Hematopoietic multipotent progenitor cell treated with erythropoietin and hydrocortisone succinate and interleukin-3 and kit ligand, for 6 days (in vitro differentiated cells): ENCODE measurements around the gene SPRED1.

Source experiments
- DNase-seq: peaks from one replicate; pipeline ENCODE4 v3.0.0-alpha.2; 2015

Gene SPRED1

DNA sequence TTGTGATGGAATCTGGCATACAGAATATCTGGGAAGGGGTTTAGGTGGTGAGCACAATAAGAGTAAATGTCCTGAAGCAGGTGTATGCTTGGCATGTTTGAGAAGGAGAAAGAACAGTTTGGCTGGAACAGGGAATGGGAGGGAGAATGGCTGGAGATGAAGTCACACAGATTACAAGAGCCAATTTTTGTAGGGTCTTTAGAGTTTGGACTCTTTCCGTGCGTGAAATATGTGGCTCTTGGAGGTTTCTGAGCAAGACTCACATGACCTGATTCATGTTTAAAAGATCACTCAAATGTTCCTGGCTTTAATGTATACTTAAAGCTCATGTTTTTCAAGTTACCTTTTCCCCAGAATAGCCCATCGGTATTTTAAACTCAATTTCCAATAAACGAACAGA is 32.8 kb downstream of the SPRED1 start:
- no peak for DNase-seq

DNA sequence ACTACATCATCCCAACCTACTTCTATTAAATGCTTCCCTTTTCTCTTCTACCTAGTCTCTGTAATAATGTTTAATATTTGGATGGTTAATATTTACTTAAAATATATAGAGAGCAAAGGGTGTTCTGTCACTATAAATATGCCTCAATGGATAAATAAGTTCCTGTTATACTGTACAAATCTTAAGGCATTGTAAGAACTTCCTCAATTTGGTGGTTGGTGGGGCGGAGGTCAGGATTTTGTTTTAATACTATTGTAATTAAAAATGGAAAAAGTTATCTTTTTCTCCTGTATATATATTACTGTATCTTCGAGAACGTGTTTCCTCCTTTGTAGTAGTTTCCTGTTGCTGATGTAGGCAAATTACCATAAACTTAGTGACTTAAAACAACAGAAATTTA is 41.5 kb downstream of the SPRED1 start:
- DNase-seq, result no peak

DNA sequence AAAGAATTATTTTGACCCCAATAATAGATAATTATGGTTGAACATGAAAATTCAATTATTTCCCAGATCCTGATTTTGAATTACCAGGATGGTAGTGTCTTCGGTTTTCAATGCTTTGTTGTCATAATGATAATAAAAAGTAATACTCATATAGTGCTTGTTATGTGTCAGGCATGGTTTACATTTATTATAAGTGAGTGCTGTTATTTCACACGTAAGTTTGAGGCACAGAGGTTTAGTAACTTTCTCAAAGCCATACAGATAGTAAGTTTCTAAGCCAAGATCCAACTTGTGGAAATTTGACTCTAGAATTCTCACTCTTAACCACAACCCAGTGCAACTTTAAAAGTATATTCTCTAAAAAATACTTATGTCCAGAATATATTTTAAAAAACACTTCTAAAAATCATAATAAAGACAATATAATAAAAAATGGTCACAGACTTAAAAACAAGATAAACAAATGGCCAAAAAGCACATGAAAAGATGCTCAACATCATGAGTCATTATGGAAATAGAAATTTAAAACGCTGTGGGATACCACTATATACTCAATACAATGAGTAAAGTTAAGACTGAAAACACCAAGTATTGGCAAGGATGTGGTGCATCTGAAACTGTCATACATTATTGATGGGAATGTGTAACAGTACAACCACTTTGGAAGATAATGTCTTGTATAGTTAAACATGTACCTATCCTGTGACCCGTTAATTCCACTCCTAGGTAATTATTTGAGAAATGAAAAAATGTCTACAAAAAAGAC is 45.2 kb downstream of the SPRED1 start:
- DNase-seq, result no peak

DNA sequence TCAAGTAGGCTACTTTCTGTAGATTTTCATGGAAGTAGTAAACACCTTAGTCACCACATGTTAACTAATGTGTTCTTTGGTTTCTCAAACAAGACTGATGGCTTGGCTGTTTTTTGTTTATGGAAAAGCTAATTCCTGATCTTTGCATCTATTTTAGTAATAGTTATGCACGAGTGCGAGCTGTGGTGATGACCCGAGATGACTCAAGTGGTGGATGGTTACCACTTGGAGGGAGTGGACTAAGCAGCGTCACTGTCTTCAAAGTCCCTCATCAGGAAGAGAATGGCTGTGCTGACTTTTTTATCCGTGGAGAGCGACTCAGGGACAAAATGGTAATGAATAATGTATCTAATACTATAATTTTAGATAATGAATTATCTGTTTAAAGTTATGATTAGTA is 46.6 kb downstream of the SPRED1 start:
- DNase-seq, result no peak

DNA sequence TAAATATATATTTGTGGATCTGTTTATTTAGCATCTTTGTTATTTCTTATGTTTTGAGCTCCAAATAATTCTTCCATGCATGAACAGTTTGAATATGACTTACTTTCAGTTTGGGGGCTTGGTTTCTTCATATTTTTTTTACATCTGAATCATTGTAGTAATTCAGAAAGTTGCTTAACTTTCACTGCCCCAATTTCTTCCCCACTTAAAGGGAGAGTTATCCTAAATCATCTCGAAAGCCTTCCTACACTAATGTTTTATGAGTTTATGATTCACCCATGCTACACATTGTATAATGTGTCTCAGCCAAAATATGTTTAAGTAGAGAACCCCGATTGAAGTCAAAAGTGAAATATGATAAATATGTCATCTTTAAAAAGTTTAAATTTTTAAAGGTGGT is 47.8 kb downstream of the SPRED1 start:
- DNase-seq, result no peak

DNA sequence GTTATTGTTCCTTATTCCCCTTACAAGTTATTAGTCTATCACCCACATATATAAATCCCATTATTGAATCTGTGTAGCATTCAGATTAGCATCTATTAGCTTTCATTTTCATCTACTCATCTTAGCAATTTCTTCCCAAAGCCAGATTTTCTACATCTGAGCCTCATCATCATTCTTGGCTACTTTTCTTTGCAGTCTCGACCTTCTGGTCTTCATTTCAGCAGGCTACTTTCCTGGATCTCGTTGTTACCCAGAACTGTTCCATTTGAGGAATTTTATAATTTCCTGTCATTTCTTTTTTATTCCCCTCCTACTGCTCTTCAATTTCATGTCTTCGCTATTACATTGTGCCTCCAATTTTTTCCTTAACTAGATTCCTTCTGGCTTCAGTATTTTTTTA is 51.8 kb downstream of the SPRED1 start:
- no peak for DNase-seq

DNA sequence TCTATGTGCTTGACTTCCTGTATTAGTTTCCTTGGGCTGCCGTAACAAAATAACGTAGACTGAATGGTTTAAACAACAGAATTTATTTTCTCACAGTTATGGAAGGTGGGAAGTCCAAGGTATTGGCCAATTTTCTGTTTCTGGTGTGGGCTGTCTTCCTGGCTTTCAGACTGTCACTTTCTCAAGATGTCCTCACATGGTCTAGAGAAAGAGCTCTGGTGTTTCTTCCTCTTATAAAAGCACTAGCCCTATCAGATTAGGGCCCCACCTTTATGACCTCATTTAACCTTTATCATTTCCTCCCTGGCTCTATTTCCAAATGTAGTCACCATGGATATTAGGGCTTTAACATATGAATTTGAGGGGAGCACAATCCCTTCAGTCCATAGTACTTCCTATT is 54.6 kb downstream of the SPRED1 start:
- DNase-seq, result peak; percentile 51

DNA sequence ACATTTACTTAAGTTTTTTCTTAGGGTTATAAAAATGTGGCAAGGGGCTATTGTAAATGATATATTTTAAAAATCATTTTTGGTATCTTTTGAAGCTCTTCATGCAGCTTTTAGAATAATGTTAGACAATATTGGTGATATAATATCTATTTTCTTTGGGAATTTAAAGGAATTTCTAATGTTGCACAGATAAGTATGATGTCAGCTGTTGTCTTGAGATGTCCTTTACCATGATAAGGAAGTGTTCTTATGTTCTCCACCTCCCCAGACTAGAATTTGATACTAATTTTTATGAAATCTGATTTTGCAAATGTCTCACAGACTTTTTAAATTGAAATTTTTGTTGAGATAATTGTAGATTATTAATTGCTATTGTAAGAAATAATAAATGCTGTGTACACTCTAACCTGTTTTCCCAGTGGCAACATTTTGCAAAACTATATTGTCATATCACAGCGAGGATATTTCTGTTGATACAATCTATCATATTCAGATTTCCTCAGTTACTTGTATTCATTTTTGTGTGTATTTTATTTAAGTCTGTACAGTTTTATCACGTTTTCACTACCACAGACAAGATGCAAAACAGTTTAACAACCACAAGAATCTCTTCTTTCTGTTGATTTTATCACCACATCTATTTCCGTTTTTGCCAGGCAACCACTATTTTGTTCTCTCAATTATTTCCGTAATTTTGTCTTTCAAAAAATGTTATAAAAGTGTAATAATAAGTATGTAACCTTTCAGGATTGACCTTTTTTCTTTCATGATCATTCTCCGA is 55.4 kb downstream of the SPRED1 start:
- DNase-seq, result no peak

DNA sequence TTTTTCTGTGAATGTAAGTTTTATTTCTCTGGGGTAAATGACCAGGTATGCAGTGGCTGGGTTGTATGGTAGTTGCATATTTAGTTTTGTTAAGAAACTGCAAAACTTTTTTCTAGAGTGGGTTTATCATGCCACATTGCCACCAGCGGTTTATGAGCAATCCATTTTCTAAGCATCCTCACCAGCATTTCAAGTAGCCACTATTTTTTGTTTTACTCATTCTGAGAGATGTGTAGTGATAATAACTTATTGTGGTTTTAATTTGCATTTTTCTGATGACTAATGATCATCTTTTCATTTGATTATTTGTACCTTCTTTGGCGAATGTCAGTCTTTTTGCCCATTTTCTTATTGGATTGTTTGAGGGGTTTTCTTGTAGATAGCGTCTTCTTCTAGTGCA is 56.2 kb downstream of the SPRED1 start:
- DNase-seq, result no peak

DNA sequence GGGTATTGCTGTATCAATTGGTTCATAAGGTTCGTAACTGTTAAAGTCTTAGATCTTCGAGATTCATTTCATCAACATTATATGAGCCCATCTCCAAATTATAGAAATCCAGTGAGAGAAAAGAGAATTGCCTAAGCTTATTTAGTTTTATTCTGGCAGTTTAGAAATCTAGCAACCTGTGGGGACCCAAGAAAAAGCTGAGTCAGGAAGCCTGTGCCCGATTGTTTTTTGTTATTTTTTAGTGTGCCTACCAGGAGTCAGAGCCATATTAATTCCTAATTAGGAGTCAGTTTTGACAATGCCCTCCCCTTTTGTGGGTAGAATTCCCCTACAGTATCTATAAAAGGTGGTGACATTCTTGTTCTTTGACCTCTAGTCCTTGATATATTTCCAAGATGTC is 59.6 kb downstream of the SPRED1 start:
- no peak for DNase-seq

DNA sequence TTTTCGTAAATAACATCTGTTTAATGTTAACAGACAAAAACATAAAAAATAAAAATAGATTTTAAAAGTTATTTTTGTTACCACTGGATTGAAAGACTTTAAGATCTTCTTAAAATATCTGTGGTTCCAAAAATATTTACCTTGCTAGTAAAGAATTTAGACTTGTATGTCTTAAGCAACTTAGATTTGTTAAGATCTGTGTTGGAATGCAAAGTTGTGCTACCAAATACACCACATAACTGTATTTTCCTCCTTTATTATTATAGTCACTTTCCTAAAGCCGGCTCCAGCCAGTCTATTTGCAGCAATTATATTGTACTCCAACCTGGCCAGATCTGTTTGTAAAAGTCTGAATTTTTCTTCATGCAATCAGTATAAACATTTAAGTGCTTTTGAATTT is 63.7 kb downstream of the SPRED1 start:
- DNase-seq, result no peak

DNA sequence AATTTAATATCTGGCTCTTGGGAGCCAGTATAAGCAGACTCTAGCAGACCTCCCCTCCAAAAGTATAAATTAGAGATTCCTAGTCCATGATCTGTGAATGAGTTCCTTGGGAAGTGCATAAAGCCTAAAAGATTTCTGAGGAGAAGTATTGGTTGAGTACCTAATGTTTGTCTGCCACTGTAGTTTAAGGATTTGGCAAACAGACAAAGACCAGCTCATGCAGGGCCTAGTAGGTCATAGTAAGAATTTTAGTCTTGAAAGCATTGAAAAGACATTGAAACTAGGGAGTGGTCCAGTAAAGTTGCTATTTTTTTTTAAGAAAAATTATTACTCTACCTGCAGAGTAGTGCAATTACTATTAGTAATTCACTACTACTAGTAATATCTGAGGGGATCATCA is 67.5 kb downstream of the SPRED1 start:
- DNase-seq, result no peak

DNA sequence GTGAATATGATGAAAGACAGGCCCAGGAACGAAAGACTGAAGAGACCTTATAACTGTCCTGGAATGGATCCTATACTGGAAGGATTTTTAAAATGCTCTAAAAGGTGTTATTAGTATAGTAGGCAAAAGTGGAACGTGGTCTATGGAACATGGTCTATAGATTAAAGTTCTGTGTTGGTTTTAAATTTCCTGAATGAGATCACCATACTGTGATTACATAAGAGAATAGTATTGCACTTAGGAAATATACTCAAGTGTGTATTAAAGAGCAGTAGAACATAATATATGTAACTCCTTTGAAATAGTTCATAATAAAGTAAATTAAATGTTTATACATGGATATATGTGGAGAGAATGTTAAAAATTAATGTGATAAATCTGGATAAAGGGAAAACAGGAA is 68.2 kb downstream of the SPRED1 start:
- no peak for DNase-seq

DNA sequence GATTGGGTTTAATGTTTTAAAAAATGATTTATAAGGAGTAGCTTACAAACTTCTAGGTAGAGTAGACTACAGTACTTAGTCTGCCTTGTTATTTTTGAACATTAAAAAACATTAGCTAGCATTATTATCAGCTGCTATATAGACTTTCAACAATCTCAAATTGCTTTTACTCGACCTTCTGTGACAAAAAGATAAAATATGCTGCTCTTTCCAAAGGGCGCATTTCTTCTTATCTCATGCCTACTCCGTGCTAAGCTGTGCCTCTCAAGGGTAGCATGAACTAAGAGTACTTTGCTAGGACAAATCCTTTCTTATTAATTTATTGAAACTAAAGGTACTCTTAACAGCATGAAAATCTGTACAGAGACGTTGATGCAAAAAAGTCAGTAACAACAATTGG is 71.3 kb downstream of the SPRED1 start:
- peak; percentile 82 for DNase-seq

DNA sequence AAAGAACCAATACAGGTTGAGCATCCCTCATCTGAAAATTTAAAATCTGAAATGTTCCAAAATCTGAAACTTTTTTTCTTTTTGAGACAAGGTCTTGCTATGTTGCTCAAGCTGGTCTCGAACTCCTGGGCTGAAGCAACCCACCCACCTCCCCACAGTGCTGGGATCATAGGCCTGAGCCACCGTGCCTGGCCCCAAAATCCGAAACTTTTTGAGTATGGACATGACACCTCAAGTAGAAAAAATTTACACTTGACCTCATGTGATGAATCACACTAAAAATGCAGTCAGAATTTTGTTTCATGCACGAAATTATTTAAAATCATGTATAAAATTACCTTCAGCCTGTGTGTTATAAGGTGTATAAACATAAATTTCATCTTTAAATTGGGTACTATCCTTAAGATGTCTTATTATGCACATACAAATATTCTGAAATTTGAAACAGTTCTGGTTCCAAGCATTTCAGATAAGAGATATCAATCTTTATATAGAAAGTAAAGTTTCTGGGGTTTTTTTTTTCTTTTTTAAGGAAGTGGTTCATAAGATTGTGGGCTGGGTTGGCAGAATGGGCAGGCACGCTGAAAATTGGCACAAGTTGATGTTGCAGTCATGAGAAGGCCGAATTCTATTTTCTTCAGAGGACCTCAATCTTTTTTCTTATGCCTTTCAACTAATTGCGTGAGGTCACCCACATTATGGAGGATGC is 72.5 kb downstream of the SPRED1 start:
- peak; percentile 61 for DNase-seq

DNA sequence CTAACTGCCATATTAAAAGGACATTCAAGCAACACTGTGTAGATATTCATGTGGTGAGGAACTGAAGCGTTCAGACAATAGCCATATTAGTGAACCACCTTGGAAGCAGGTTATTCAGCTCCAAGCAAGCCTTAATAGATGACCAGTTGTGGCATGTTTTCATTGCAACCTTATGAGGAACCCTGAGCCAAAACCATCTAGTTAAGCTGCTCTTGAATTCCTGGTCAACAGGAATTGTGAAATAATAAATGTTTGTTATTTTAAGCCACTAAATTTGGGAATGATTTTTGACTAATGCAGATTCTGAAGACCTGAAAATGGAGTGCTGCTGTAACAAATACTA is 73.0 kb downstream of the SPRED1 start:
- no peak for DNase-seq

DNA sequence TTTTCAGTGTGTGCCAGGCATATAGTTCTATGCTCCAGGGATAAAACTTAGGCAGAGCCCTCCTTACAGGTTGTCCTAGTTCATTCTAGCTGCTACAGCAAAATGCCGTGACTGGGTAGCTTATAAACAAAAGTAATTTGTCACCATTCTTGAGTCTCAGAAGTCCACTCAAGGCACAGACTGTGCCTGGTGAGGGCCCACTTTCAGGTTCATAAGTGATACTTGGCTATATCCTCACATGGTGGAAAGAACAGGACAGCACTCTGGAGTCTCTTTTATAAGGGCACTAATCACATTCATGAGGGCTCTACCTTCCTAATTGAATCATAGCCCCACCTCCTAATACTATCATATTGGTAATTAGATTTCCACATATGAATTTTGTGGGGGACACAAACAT is 80.1 kb downstream of the SPRED1 start:
- DNase-seq, result no peak

DNA sequence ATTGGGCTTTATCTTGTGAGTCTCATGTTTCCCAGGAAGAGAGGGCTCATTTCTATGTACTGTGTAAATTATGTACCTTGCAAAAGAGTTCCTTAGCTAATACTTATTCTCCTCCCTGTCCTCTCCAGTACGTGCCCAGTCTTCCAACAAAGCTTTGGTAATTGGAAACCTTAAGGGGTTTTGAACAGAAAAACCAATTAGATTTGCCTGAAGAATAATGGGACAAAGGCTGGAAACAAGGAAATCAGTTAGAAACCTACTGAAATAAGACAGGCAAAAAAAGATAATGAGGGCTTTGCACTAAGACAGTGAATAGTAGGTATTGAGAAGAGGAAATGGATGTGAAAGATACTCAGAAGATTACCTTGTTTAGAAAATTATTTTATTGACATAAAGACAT is 82.5 kb downstream of the SPRED1 start:
- no peak for DNase-seq

DNA sequence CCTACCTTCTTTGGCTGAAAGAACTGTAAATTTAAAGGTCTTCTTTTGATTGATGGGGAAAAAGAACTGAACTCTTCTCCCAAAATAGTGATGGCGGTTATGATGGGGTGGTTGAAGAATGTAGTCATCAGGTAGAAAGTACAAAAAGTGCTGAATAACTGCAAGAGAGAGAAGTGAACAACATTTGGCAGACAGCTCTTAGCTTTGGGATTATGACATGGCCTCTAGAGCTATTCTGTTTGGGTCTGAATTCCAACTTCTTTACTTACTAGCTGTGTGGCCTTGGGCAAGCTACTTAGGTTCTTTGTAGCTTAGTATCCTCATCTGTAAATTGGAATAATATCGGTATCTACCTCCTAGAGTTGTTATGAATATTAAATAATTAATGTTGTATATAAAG is 91.7 kb downstream of the SPRED1 start:
- DNase-seq, result no peak

DNA sequence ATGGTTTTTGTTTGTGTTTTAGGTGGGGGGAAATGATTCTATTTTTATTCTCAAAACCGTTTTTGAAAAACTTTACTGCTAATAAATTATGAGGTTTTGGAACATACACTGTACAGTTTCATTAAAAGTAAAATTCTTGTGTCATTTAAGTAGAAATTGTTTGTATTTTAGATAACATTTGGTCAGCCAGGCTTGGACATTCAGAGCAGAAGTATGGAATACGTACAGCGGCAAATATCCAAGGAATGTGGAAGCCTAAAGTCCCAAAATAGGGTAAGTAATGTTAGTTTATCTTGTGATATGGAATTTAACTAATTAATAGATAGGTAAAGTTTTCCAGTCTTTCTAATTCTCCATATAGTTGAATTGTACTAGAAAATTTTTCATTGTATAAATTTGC is 96.6 kb downstream of the SPRED1 start:
- DNase-seq, result no peak

DNA sequence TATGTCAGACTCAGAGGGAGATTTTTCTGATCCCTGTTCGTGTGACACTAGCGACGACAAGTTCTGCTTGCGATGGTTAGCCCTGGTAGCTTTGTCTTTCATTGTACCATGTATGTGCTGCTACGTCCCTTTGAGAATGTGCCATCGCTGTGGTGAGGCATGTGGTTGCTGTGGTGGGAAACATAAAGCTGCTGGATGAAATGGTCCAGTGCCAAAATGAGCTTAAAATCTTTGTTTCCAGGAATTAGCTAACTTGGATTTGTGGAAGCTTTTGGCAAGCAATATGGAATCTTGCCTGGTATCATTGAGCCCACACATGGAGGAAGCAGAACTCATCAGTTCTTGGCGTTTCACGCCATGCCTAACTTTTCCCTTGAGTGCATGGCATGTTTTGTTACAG is 98.8 kb downstream of the SPRED1 start:
- DNase-seq, result no peak

DNA sequence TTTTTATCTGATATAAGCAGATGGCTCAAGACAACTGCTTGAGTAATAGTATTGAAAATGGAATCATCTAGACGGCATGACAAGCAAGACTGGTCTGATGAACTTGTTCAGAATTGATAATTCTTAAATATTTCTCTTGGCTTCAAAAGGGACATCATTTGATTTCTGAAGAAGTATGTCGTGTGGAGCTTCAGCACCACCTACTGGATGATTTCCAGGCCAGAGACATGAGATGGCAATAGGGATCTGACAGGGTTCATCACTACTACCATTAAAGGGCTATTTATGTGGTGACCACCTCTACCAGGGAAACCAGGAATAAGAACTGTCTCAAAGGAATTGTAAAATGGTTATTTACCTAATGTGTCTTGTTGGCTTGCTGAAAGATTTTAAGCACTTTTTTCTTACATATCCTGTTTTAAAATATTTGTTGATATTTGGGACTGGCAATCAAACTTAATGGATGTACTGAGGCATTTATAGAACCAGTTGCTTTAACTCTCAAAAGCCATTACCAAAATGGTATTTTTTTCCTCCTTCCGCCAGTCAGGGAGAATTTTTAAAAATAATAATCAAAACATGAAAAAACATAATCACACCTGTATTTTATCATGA is 101.8 kb downstream of the SPRED1 start:
- DNase-seq, result peak; percentile 83

DNA sequence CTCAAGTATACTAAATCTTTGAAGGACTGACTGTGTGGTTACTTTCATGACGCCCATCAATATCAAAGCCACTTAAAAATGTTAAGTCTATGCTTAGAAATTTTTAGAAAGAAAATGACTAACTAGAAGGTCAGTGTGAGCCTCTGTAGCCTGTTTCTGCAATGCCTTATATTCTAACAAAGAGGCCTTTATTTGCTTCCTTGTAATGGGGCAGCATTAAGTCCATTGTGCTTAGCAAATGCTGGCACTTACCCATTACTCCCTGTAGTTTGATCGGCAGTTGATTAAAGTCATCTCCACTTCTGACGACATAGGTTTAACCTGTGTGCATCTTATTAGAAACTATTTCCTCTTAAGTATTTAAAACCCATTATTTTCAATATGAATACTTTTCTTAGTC is 109.7 kb downstream of the SPRED1 start:
- DNase-seq, result no peak

DNA sequence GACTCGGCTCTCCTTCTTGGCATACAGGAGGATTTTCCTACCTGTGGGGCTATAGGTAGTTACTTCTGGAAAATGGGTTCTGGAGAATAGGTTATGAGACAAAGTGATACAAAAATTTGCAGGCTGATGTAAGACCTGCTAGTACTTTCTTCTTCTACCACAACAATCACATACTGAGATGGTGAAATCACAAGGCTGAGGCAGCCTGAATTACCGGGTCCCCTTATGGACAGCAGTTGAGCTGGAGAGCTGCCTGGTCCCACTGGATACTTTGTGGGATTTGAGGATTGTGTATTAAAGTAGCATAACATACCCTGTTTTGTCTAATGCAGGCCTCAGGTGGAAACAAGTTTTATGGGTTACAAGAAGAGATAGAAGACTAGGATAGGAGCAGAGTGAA is 114.8 kb downstream of the SPRED1 start:
- no peak for DNase-seq
